Measurements from ENCODE around the gene NSD2.
"Not testable (repeated sequence)": the region's sequence is repeated elsewhere in the genome, so short reads cannot be mapped to it uniquely, and the experiment has no call there.

The NSD2 gene

GRCh38 chr4:1910643-1911042 lies 39.5 kb downstream of the NSD2 start:
- ChIA-PET POLR2A (interaction anchor here (1.0 kb wide), 1 partner anchor 40 kb away, joined by 3 read pairs; the partner anchor contains the start of gene NSD2), CTCF (interaction anchor here (0.7 to 5.1 kb wide), 3 partner anchors 9 to 24 kb away, joined by 3 to 35 read pairs (median 5); no protein-coding TSS in a partner anchor)
- DNase-seq (ENCODE audit: extremely low spot score) = peak; percentile 70
- TF ChIP-seq CTBP1 (IDR thresholded peaks at IDR 0.05; ENCODE audit: borderline replicate concordance) = no peak
- TF ChIP-seq ARNT (IDR thresholded peaks at IDR 0.05) = no peak
- no peak for TF ChIP-seq PKNOX1 (IDR thresholded peaks at IDR 0.05)
- TF ChIP-seq TARDBP (IDR thresholded peaks at IDR 0.05) = no peak
- no peak for TF ChIP-seq ELF4 (IDR thresholded peaks at IDR 0.05)
- TF ChIP-seq LEF1 (IDR thresholded peaks at IDR 0.05; ENCODE audit: borderline replicate concordance) = no peak
- TF ChIP-seq FOXM1 (IDR thresholded peaks at IDR 0.05; ENCODE audit: borderline replicate concordance) = no peak
- no peak for TF ChIP-seq SUZ12 (IDR thresholded peaks at IDR 0.05)
- no peak for TF ChIP-seq FOXA1 (IDR thresholded peaks at IDR 0.05)
- no peak for TF ChIP-seq FOXK2 (IDR thresholded peaks at IDR 0.05)
- no peak for TF ChIP-seq ZNF384 (IDR thresholded peaks at IDR 0.05)
- no peak for TF ChIP-seq NFRKB (IDR thresholded peaks at IDR 0.05)
- no peak for TF ChIP-seq SP1 (IDR thresholded peaks at IDR 0.05)
- no peak for TF ChIP-seq HDGF (IDR thresholded peaks at IDR 0.05; ENCODE audit: borderline replicate concordance)
- no peak for TF ChIP-seq BHLHE40 (IDR thresholded peaks at IDR 0.05; ENCODE audit: borderline replicate concordance)
- no peak for TF ChIP-seq L3MBTL2 (conservative IDR thresholded peaks at IDR 0.05)

DNA sequence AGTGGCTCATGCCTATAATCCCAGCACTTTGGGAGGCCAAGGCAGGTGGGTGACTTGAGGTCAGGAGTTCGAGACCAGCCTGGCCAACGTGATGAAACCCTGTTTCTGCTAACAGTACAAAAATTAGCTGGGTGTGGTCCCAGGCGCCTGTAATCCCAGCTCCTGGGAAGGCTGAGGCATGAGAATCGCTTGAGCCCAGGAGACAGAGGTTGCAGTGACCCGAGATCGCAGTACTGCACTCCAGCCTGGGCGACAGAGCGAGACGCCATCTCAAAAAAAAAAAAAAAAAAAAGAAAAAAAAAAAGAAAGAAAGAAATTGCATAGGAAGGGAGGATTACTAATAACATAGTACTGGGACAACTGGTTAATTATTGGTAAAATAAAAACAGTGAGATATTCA lies 40.1 kb downstream of the NSD2 start:
- ChIA-PET CTCF (interaction anchor here (0.7 to 5.1 kb wide), 3 partner anchors 9 to 25 kb away, joined by 3 to 35 read pairs (median 5); no protein-coding TSS in a partner anchor), POLR2A (interaction anchor here (1.0 kb wide), 1 partner anchor 40 kb away, joined by 3 read pairs; the partner anchor contains the start of gene NSD2)
- DNase-seq (ENCODE audit: extremely low spot score) = not testable (repeated sequence)

DNA sequence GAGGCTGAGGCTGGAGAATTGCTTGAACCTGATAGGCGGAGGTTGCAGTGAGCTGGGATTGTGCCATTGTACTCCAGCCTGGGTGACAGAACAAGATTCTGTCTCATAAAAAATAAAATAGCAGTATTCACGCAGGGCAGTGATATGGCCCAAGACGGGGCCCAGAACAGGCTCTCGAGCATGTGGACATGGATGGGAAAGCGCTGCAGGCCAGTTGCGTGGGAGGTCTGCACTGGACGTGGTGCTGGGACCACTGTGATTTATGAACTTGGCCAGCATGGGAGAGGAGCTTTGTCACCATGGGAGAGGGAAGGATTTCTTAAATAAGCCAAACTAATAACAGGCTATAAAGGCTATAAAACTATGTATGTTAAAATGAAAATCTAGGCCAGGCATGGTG lies 51.6 kb downstream of the NSD2 start:
- no peak for TF ChIP-seq SP1 (IDR thresholded peaks at IDR 0.05)
- TF ChIP-seq FOXM1 (IDR thresholded peaks at IDR 0.05; ENCODE audit: borderline replicate concordance) = no peak
- no peak for TF ChIP-seq SUZ12 (IDR thresholded peaks at IDR 0.05)
- no peak for TF ChIP-seq NFRKB (IDR thresholded peaks at IDR 0.05)
- no peak for TF ChIP-seq TARDBP (IDR thresholded peaks at IDR 0.05)
- no peak for TF ChIP-seq BHLHE40 (IDR thresholded peaks at IDR 0.05; ENCODE audit: borderline replicate concordance)
- TF ChIP-seq ZNF384 (IDR thresholded peaks at IDR 0.05) = no peak
- TF ChIP-seq L3MBTL2 (conservative IDR thresholded peaks at IDR 0.05) = no peak
- no peak for TF ChIP-seq CTBP1 (IDR thresholded peaks at IDR 0.05; ENCODE audit: borderline replicate concordance)
- TF ChIP-seq PKNOX1 (IDR thresholded peaks at IDR 0.05) = no peak
- TF ChIP-seq ARNT (IDR thresholded peaks at IDR 0.05) = no peak
- no peak for TF ChIP-seq ELF4 (IDR thresholded peaks at IDR 0.05)
- TF ChIP-seq FOXK2 (IDR thresholded peaks at IDR 0.05) = no peak
- no peak for TF ChIP-seq FOXA1 (IDR thresholded peaks at IDR 0.05)
- no peak for TF ChIP-seq LEF1 (IDR thresholded peaks at IDR 0.05; ENCODE audit: borderline replicate concordance)
- no peak for TF ChIP-seq HDGF (IDR thresholded peaks at IDR 0.05; ENCODE audit: borderline replicate concordance)
- CTCF ChIA-PET = interaction anchor here (0.6 to 1.1 kb wide), 2 partner anchors 10 to 24 kb away, joined by 3 read pairs; no protein-coding TSS in a partner anchor
- DNase-seq (ENCODE audit: extremely low spot score) = no peak
- POLR2A ChIA-PET = no interaction called here

GRCh38 chr4:1927675-1928074 lies 56.5 kb downstream of the NSD2 start:
- POLR2A ChIA-PET = no interaction called here
- peak; percentile 80 for TF ChIP-seq ZNF384 (IDR thresholded peaks at IDR 0.05)
- TF ChIP-seq FOXA1 (IDR thresholded peaks at IDR 0.05) = no peak
- CTCF ChIA-PET = no interaction called here
- DNase-seq (ENCODE audit: extremely low spot score) = no peak

- ChIA-PET POLR2A (no interaction called here), CTCF (no interaction called here)
- no peak for DNase-seq (ENCODE audit: extremely low spot score)
- TF ChIP-seq PKNOX1 (IDR thresholded peaks at IDR 0.05) (no peak), LEF1 (IDR thresholded peaks at IDR 0.05; ENCODE audit: borderline replicate concordance) (no peak), SP1 (IDR thresholded peaks at IDR 0.05) (no peak), NFRKB (IDR thresholded peaks at IDR 0.05) (no peak), SUZ12 (IDR thresholded peaks at IDR 0.05) (no peak), ZNF384 (IDR thresholded peaks at IDR 0.05) (no peak), ARNT (IDR thresholded peaks at IDR 0.05) (no peak), TARDBP (IDR thresholded peaks at IDR 0.05) (no peak), FOXM1 (IDR thresholded peaks at IDR 0.05; ENCODE audit: borderline replicate concordance) (no peak), ELF4 (IDR thresholded peaks at IDR 0.05) (no peak), BHLHE40 (IDR thresholded peaks at IDR 0.05; ENCODE audit: borderline replicate concordance) (no peak), L3MBTL2 (conservative IDR thresholded peaks at IDR 0.05) (no peak)
Measured at GRCh38 chr4:1928356-1929239, 57.4 kb downstream of the NSD2 start.

DNA sequence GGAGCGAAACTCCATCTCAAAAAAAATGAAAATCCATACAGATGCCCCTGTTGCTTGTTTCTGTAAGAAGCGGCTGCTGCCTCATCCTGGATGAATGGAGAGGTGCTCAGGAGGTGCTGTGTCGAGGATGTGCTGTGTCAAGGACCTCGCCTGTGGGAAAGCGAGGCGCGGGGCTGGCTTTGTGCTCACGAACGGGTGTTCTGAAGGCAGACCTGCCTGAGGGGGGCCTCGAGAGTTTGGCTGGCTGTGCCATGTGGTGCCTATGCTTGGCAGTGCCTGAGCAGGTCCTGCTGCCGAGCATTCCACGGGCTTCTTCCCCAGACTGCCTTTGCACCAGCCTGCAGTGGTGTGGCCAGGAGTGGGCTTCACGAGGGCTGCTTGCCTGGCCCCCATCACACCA lies 61.5 kb downstream of the NSD2 start:
- TF ChIP-seq NFRKB (IDR thresholded peaks at IDR 0.05) (no peak), FOXM1 (IDR thresholded peaks at IDR 0.05; ENCODE audit: borderline replicate concordance) (no peak), ELF4 (IDR thresholded peaks at IDR 0.05) (no peak), FOXA1 (IDR thresholded peaks at IDR 0.05) (no peak), SUZ12 (IDR thresholded peaks at IDR 0.05) (no peak), LEF1 (IDR thresholded peaks at IDR 0.05; ENCODE audit: borderline replicate concordance) (no peak), TARDBP (IDR thresholded peaks at IDR 0.05) (no peak), ARNT (IDR thresholded peaks at IDR 0.05) (no peak), L3MBTL2 (conservative IDR thresholded peaks at IDR 0.05) (no peak), PKNOX1 (IDR thresholded peaks at IDR 0.05) (no peak), ZNF384 (IDR thresholded peaks at IDR 0.05) (no peak), CTBP1 (IDR thresholded peaks at IDR 0.05; ENCODE audit: borderline replicate concordance) (no peak), BHLHE40 (IDR thresholded peaks at IDR 0.05; ENCODE audit: borderline replicate concordance) (no peak), SP1 (IDR thresholded peaks at IDR 0.05) (no peak), FOXK2 (IDR thresholded peaks at IDR 0.05) (no peak), HDGF (IDR thresholded peaks at IDR 0.05; ENCODE audit: borderline replicate concordance) (no peak)
- POLR2A ChIA-PET = no interaction called here
- no peak for DNase-seq (ENCODE audit: extremely low spot score)
- CTCF ChIA-PET = no interaction called here
